GM12878 (cell line): Measurements from ENCODE around the gene GPX7. TPM values are rescaled to one million over a fixed set of nuclear protein-coding genes. Genes with fewer than 3 reads are reported as not detected.

Source experiments
- ATAC-seq: fragments of 200-7000 bp; cut with Tn5 transposase; 3 replicates; pipeline ENCODE4 v1.9.1; 2020; ENCODE audit warnings: mild to moderate bottlenecking, moderate library complexity
- BruUV-seq: library from RNA; stranded (reverse); fragments of 400-500 nt; replicated peaks from 2 replicates; lab custom pipeline; 2021; lab: Mats Ljungman, UMichigan
- CTCF ChIA-PET: fragments of 300-600 bp; sonication (Branson Sonifier 250); formaldehyde crosslinking; extraction: SDS; loops from one replicate; lab custom pipeline; 2021; ENCODE audit warnings: inconsistent platforms; lab: Yijun Ruan, JAX
- POLR2A ChIA-PET: fragments of 350-600 bp; formaldehyde crosslinking; extraction: SDS; loops from one replicate; lab custom pipeline; 2021; ENCODE audit warnings: inconsistent platforms; lab: Charles Lee
- RAD21 ChIA-PET: fragments of 300-600 bp; sonication (Branson Sonifier 250); formaldehyde crosslinking; loops from one replicate; lab custom pipeline; 2023; ENCODE audit warnings: antibody characterized with exemption; ENCODE audit not compliant: unreplicated experiment; lab: Charles Lee
- SMC1A ChIA-PET: fragments of 300-600 bp; sonication (Branson Sonifier 250); formaldehyde crosslinking; loops from one replicate; lab custom pipeline; 2023; ENCODE audit not compliant: unreplicated experiment, uncharacterized antibody; lab: Charles Lee
- DNase-seq: peaks from one replicate; pipeline ENCODE4 v3.0.0-alpha.2; 2011; ENCODE audit warnings: low read depth, low spot score
- FAIRE-seq: peaks from 3 replicates; lab custom pipeline; 2011; peaks lifted over from hg19 to GRCh38; lab: Jason Lieb, UNC
- H2AFZ ChIP-seq: 2 replicates; pipeline ENCODE4 v1.6.0; 2011; ENCODE audit warnings: low read depth, low read length, control low read depth; ENCODE audit not compliant: control insufficient read depth
- H3K27ac ChIP-seq: 2 replicates; pipeline ENCODE4 v1.5.1; 2011; ENCODE audit warnings: control low read depth; ENCODE audit not compliant: control insufficient read depth, insufficient read depth
- H3K27me3 ChIP-seq, 2 experiments: replicated peaks in 1 of 2; 2 replicates each; pipeline versions ENCODE4 v1.6.0 to v1.6.1; 2011; ENCODE audit warnings: low read length in 1 of 2; ENCODE audit not compliant: control insufficient read depth in 2 of 2, insufficient read depth in 2 of 2
- H3K36me3 ChIP-seq, 2 experiments: 2 replicates each; pipeline ENCODE4 v1.5.1; 2011; ENCODE audit warnings: low read length in 1 of 2; ENCODE audit not compliant: control insufficient read depth in 2 of 2, insufficient read depth in 2 of 2
- H3K4me1 ChIP-seq: 2 replicates; pipeline ENCODE4 v1.6.1; 2011; ENCODE audit warnings: mild to moderate bottlenecking, low read length, moderate library complexity, mixed read lengths; ENCODE audit not compliant: control insufficient read depth, insufficient read depth
- H3K4me2 ChIP-seq: 2 replicates; pipeline ENCODE4 v1.6.0; 2011; ENCODE audit warnings: control low read depth; ENCODE audit not compliant: control insufficient read depth, insufficient read depth
- H3K4me3 ChIP-seq: fragments of 200-600 bp; sonication (generic); 2 replicates; pipeline ENCODE4 v1.5.1; 2016
- H3K79me2 ChIP-seq: 2 replicates; pipeline ENCODE4 v1.6.0; 2011; ENCODE audit warnings: low read length; ENCODE audit not compliant: control insufficient read depth, insufficient read depth
- H3K9ac ChIP-seq: 2 replicates; pipeline ENCODE4 v1.8.0; 2011; ENCODE audit warnings: low read length, control low read depth, mixed read lengths; ENCODE audit not compliant: control insufficient read depth, insufficient read depth
- H3K9me3 ChIP-seq: replicated peaks from 3 replicates; pipeline ENCODE4 v1.5.1; 2011; ENCODE audit warnings: mild to moderate bottlenecking, low read length; ENCODE audit not compliant: control insufficient read depth, insufficient read depth
- H4K20me1 ChIP-seq: 2 replicates; pipeline ENCODE4 v1.6.0; 2011; ENCODE audit not compliant: control insufficient read depth, insufficient read depth
- ATF7 ChIP-seq: fragments of 450-650 bp; IDR thresholded peaks from 2 replicates; pipeline ENCODE4 v1.6.1; 2016; ENCODE audit warnings: low read depth, mild to moderate bottlenecking
- CBX3 ChIP-seq: fragments of 200-600 bp; sonication (generic); IDR thresholded peaks from 2 replicates; pipeline ENCODE4 v1.6.1; 2016; ENCODE audit warnings: low read depth, borderline replicate concordance
- CTCF ChIP-seq, 3 experiments: IDR thresholded peaks in 2 of 3; conservative IDR thresholded peaks in 1 of 3; 2 replicates each; pipeline ENCODE4 v1.5.1; 2011; ENCODE audit warnings: low read depth in 3 of 3, low read length in 3 of 3, mild to moderate bottlenecking in 3 of 3, control low read depth in 2 of 3, moderate library complexity in 2 of 3, inconsistent platforms in 1 of 3, mixed read lengths in 1 of 3; ENCODE audit not compliant: control insufficient read depth in 2 of 3, insufficient read depth in 1 of 3; ENCODE audit errors: extremely low read depth in 1 of 3
- ETV6 ChIP-seq, 2 experiments: fragments of 450-650 bp in 1 of 2; IDR thresholded peaks in 1 of 2; conservative IDR thresholded peaks in 1 of 2; 2 replicates each; pipeline ENCODE4 v1.6.1; 2014; ENCODE audit warnings: antibody characterized with exemption in 1 of 2, borderline replicate concordance in 1 of 2, low read depth in 1 of 2, mild to moderate bottlenecking in 1 of 2, moderate library complexity in 1 of 2
- EZH2 ChIP-seq: IDR thresholded peaks from 2 replicates; pipeline ENCODE4 v1.6.1; 2012; ENCODE audit warnings: low read depth, mild to moderate bottlenecking, control low read depth, inconsistent platforms, low read length, borderline replicate concordance; ENCODE audit not compliant: control insufficient read depth
- HSF1 ChIP-seq: fragments of 150-350 bp; IDR thresholded peaks from 2 replicates; pipeline ENCODE4 v1.6.1; 2014; ENCODE audit warnings: mild to moderate bottlenecking, low read depth, low read length
- NFYA ChIP-seq: IDR thresholded peaks from 2 replicates; pipeline ENCODE4 v1.6.1; 2011; ENCODE audit warnings: low read depth, mild to moderate bottlenecking, low read length, improper control_type of control experiment, borderline replicate concordance
- POLR2AphosphoS5 ChIP-seq: IDR thresholded peaks from 2 replicates; pipeline ENCODE4 v1.6.1; 2011; ENCODE audit warnings: mild to moderate bottlenecking, low read length, inconsistent platforms
- POU2F2 ChIP-seq: IDR thresholded peaks from 3 replicates; pipeline ENCODE4 v1.6.1; 2011; ENCODE audit warnings: low read depth, mild to moderate bottlenecking, low read length, borderline replicate concordance
- RCOR1 ChIP-seq: conservative IDR thresholded peaks from 2 replicates; pipeline ENCODE4 v1.6.1; 2012; ENCODE audit warnings: low read depth, low read length, improper control_type of control experiment
- SIX5 ChIP-seq: IDR thresholded peaks from 2 replicates; pipeline ENCODE4 v1.6.1; 2011; ENCODE audit warnings: mild to moderate bottlenecking, low read depth, low read length, moderate library complexity; ENCODE audit not compliant: severe bottlenecking
- SPI1 ChIP-seq: IDR thresholded peaks from 2 replicates; pipeline ENCODE4 v1.6.1; 2011; ENCODE audit warnings: low read depth, mild to moderate bottlenecking, low read length, moderate library complexity, borderline replicate concordance; ENCODE audit not compliant: insufficient read depth
- SUZ12 ChIP-seq: fragments of 200-600 bp; sonication (generic); IDR thresholded peaks from one replicate; pipeline ENCODE4 v1.6.1; 2018; ENCODE audit warnings: antibody characterized with exemption, mild to moderate bottlenecking; ENCODE audit not compliant: unreplicated experiment
- TCF3 ChIP-seq: IDR thresholded peaks from 2 replicates; pipeline ENCODE4 v1.6.1; 2012; ENCODE audit warnings: low read depth, mild to moderate bottlenecking, low read length, borderline replicate concordance; ENCODE audit not compliant: insufficient read depth
- USF2 ChIP-seq: IDR thresholded peaks from 2 replicates; pipeline ENCODE4 v1.6.1; 2011; ENCODE audit warnings: low read depth, low read length, improper control_type of control experiment, borderline replicate concordance
- ZNF24 ChIP-seq: fragments of 450-650 bp; IDR thresholded peaks from 2 replicates; pipeline ENCODE4 v1.6.1; 2017; ENCODE audit warnings: antibody characterized with exemption, mild to moderate bottlenecking
- ZZZ3 ChIP-seq: IDR thresholded peaks from 2 replicates; pipeline ENCODE4 v1.6.1; 2011; ENCODE audit warnings: low read depth; ENCODE audit not compliant: control insufficient read depth, insufficient read length
- WGBS: methylation state at CpG from one replicate; pipeline ENCODE4 v1.1.6; 2016; ENCODE audit warnings: low lambda C conversion rate; ENCODE audit not compliant: insufficient replicate concordance, insufficient coverage; ENCODE audit errors: missing lambda C conversion rate; 5-methylcytosine and 5-hydroxymethylcytosine counted together
- in situ Hi-C: fragments of 300-500 bp; cut with MboI; formaldehyde crosslinking; loops from 9 replicates; pipeline ENCODE4 v1.14.3; 2018; ENCODE audit warnings: mixed read lengths
- intact Hi-C: fragments of 100-400 bp; cut with micrococcal nuclease; formaldehyde crosslinking; loops from one replicate; pipeline ENCODE4 v1.14.2; 2022; ENCODE audit not compliant: unreplicated experiment
- polyA plus RNA-seq, 11 experiments: library from polyadenylated mRNA; depleted of rRNA in 4 of 11; unstranded in 6 of 11; stranded (reverse) in 5 of 11; fragments of >200 nt; fragmentation: Nextera tagmentation in 4 of 11; fragmentation: Illumina TruSeq in 1 of 11; extraction: Ambion mirVana in 4 of 11; extraction: Trizol in 1 of 11; gene quantifications; 1 replicate in 1 of 11; 2 replicates in 10 of 11; pipeline versions ENCODE4 v1.2.1 to v1.2.3, GENCODE V29; 2011 to 2016; ENCODE audit warnings: inconsistent platforms in 2 of 11, missing spikeins in 2 of 11, low read depth in 1 of 11
- total RNA-seq, 4 experiments: library from RNA; depleted of rRNA in 3 of 4; stranded (reverse); fragments of >200 nt in 3 of 4; fragmentation: Illumina TruSeq in 1 of 4; extraction: Trizol in 1 of 4; gene quantifications; 2 replicates each; pipeline versions ENCODE4 v1.2.1 to v1.2.3, GENCODE V29; 2013 to 2021
- TF ChIP-seq, protein P1 (sequence below): IDR thresholded peaks from 2 replicates; pipeline ENCODE4 v1.6.1; 2012; ENCODE audit warnings: low read depth, low read length, improper control_type of control experiment

Gene GPX7
- total and polyA plus RNA-seq, 10 of the 15 experiments (the other 5 are each of a cell fraction or from before 2014, with no cell fraction given) = 1.9 to 4.2 (median 2.5) TPM; not detected in 1

DNA sequence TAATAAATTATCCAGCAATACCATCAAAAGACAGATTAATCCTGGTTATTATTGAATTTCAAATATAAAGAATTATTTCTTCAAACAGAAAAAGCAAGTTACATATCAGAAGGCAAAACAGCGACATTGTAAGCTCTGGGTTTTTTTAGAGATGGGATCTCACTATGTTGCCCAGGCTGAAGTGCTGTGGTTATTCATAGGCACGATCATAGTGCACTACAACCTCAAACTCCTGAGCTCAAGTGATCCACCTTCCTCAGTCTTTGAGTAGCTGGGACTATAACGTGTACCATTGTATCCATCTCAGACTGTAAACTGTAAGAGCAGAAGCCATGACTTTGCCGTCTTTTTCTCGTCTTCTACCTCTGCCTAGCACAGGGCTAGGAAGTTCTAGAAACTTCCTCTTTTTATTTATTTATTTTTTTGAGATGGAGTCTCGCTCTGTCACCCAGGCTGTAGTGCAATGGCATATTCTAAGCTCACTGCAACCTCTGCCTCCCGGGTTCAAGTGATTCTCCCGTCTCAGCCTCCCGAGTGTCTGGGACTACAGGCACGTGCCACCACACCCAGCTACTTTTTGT lies 20.0 kb upstream of the GPX7 start (continued):
- TF ChIP-seq USF2 = no peak
- no peak for TF ChIP-seq ZNF24
- TF ChIP-seq NFYA = no peak
- TF ChIP-seq, all 136 proteins: peak for 0

GRCh38 chr1:52585474-52585873 lies 16.7 kb upstream of the GPX7 start:
- no peaks in the 10 kb centered on the region for H3K36me3 ChIP-seq
- H3K27me3 ChIP-seq = no peaks in the 10 kb centered on the region; a peak in 1 of 4 replicates
- no peak for FAIRE-seq
- no peak for ATAC-seq
- no peak overlapping the region for H3K4me2 ChIP-seq
- no peak overlapping the region for H3K9ac ChIP-seq
- H4K20me1 ChIP-seq = no peaks in the 10 kb centered on the region
- no peaks in the 10 kb centered on the region for H3K9me3 ChIP-seq
- no peaks in the 10 kb centered on the region; the same call in 1 of the 2 replicates for H3K4me1 ChIP-seq
- H2AFZ ChIP-seq = no peak overlapping the region
- BruUV-seq = no TSS peak
- no peak overlapping the region for H3K27ac ChIP-seq
- RAD21 ChIA-PET = no interaction called here
- DNase-seq = no peak
- in situ Hi-C loops = no loop called here
- intact Hi-C loops = no loop called here
- POLR2A ChIA-PET = no interaction called here
- WGBS = 0% methylated on average over 1 of the region's 1 CpG
- no peaks in the 10 kb centered on the region for H3K79me2 ChIP-seq
- CTCF ChIA-PET = no interaction called here
- H3K4me3 ChIP-seq = no peak overlapping the region
- SMC1A ChIA-PET = no interaction called here
- TF ChIP-seq SUZ12 (no peak), ETV6 (conservative IDR thresholded peaks at IDR 0.05 in 1 of 2, IDR thresholded peaks at IDR 0.05 in 1 of 2; ENCODE audit: borderline replicate concordance in 1 of 2, low read depth in 1 of 2) (no peak), POLR2AphosphoS5 (no peak), NFYA (no peak), SPI1 (no peak), ATF7 (no peak), POU2F2 (no peak), CBX3 (no peak), ZZZ3 (no peak), TCF3 (no peak), RCOR1 (no peak), CTCF (IDR thresholded peaks at IDR 0.05 in 2 of 3, conservative IDR thresholded peaks at IDR 0.05 in 1 of 3; ENCODE audit: control insufficient read depth in 2 of 3, extremely low read depth in 1 of 3, insufficient read depth in 1 of 3, low read depth in 3 of 3, low read length in 3 of 3) (no peak), EZH2 (no peak), HSF1 (no peak), SIX5 (no peak)
- TF ChIP-seq, protein P1, sequence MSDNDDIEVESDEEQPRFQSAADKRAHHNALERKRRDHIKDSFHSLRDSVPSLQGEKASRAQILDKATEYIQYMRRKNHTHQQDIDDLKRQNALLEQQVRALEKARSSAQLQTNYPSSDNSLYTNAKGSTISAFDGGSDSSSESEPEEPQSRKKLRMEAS = no peak
